Stimulated activated CD4-positive, alpha-beta T cell treated with anti-CD3 and anti-CD28 coated beads, Interleukin-2, amount 100 ng/mL, for 48 hours (primary cell): ENCODE data around the gene DPEP2.
A peak's percentile ranks its signal among the peaks of the same experiment; 100 is the strongest.
"Not testable (repeated sequence)": the region's sequence is repeated elsewhere in the genome, so short reads cannot be mapped to it uniquely, and the experiment has no call there.

Experiments
- DNase-seq, 2 donors: peaks; one replicate each; pipeline ENCODE4 v3.0.0-alpha.2; 2020

The DPEP2 gene

DNA sequence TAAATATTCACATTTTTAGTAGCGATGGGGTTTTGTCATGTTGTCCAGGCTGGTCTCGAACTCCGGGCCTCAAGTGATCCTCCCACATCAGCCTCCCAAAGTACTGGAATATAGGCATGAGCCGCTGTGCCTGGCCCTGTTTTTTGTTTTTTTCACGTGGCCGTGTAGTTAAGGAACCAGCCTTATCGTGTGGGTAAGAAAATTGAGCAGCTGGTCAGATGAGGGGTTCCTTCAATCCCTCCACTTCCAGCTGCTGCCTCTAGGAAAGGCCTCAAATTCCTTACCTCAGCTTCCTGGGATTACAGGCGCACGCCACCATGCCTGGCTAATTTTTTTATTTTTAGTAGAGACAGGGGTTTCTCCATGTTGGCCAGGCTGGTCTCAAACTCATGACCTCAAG lies 5.9 kb upstream of the DPEP2 start:
- DNase-seq: no peak

DNA sequence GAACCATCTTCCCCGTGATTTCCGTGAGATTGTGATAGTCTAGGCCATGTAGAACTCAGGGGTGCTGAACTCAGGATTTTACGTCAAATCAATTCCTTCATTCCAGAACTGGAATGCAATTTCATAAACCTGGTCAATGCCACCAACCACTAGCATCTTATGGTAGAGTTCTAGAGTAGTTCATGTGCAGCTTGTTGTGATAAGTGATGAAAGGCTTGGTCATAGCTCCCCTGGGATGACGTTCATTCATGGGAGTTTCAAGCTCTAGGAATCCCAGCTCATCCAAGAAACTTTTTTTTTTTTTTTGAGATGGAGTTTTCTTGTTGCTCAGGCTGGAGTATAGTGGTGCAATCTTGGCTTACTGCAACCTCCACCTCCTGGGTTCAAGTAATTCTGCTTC lies 3.7 kb upstream of the DPEP2 start:
- no peak for DNase-seq

DNA sequence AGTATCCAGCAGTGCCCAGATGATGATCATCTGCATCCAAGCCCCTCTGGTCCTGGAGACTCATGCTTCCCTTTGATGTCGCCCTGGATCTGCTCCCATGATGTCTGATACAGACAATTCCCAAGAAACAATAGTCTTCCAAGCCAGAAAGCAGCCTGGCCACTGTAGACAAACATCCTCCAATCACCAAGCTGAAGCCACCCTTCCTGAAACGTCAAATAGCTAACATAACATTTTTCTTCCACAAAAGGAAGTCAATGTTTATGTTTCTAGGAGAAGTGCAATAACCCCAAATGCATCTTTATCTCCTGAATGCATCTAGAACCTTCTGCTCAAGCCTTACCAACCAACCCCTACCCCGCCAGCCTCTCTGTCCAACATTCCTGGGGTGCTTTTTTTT lies 1.2 kb upstream of the DPEP2 start:
- DNase-seq: no peak

DNA sequence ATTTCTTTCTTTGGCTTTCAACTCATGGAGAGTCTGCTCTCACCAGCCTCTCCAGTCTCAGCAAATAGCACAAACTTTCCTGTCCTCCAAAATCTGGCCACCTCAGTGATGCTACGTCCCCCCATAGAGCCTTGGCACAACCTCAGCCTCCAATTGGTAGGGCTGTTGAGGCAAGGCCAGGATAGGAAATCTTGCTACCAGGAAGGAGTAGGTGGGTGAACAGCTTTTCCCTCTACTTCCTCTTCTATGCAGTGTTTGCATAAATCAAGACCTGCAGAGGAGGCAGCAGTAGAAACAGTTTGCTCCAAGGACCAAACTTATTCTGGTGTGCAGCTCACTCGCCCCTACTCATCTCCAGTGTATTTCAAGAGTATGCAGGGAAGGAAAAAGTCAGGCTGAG lies 701 bp upstream of the DPEP2 start:
- DNase-seq: no peak

DNA sequence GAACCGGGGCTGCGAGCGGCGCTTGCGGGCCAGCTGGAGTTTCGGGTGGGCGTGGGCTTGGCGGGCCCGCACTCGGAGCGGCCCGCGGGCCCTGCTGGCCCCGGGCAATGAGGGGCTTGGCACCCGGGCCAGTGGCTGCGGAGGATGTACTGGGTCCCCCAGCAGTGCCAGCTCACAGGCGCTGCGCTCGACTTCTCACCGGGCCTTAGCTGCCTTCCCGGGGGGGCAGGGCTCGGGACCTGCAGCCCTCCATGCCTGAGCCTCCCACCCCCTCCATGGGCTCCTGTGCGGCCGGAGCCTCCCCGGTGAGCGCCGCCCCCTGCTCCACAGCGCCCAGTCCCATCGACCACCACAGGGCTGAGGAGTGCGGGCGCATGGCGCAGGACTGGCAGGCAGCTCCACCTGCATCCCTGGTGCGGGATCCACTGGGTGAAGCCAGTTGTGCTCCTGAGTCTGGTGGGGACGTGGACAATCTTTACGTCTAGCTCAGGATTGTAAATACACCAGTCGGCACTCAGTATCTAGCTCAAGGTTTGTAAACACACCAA lies 979 bp downstream of the DPEP2 start:
- not testable (repeated sequence) for DNase-seq

DNA sequence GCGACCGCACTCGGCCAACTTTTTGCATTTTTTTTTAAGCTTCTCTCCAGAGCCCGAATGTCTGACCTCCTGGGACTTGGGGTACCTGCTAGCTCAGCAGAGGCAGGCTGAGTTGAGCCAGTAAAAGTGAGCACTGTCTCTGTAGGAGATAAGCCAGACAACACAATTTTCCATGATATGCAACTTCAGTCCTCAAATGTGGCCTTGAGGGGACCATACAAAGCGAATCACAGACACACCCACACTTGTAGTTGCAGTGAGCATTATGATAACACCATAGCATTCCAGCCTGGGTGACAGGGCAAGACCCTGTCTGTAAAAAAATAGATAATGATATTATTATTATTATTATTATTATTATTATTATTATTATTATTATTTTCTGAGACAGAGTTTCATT lies 2.6 kb downstream of the DPEP2 start:
- DNase-seq: no peak

DNA sequence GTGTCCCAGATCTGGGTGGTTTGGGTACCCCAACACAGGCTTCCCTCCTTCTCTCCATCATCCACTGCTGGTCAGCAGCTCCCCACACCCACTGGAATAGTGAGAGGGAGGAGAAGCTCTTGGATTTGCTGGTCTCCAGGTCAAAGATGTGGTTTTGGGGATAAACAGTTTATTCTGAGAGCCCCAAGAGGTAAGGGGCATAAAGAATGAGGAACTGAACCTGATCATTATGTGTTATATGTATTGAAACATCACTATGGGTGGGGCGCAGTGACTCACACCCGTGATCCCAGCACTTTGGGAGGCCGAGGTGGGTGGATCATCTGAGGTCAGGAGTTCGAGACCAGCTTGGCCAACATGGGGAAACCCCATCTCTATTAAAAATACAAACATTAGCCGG lies 3.9 kb downstream of the DPEP2 start:
- DNase-seq: no peak

DNA sequence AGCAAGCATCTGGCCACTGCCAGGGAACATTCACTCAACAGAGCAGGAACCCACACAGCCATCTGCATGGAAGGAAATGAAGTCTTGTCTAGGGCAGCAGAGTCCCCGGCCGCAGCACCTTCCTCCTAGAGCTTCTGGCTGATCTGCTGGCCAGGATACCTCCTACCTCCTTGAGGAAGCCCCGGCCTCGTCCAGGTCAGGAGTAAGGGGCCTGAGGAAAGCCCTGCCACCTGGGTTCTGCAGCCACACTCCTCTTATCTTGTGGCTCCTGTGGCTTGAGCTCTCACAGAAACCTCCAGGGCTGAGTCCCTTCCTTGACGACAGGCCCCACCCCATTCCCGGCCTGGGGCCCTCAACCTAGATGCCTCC lies 5.3 kb downstream of the DPEP2 start:
- not testable (repeated sequence) for DNase-seq

DNA sequence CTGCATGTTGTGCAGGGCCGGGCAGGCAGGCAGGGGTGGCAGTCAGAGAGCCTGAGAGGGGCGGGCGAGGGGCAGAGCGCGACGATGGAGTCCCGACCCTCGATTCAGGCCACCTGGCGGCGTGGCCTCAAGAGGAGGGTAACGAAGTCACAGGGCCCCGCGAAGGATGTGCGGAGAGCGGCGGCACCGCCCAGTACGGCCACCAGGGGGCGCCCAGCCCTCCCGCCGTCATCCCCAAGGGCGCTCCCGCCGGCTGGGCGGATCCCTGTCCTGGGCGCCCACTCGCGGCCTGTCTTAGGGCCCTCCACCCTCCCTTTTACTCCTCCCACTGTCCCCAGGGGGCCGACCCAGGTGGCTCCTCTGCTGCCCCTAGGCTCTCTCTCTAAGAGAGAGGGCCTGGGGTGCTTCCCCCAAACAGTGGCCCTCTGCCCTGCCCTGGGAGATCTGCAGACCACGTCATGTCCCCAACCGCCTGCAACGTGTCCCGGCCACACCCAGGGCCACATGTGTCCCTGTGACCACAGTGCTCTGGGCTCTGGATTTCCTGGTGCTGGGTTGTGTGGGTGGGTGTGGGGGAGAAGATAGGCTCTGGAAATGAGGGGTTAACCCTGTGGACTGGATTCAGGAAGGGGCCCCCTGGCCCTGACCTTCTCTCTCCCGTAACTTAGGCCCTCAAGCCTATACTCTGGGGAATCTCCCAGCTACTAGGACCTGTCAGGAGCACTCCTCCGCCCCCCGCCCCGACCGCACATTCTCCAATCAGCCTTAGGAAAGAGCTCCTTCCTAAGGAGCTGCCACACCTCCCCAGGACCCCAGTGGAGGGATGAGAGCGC lies 5.9 kb downstream of the DPEP2 start:
- DNase-seq: peak; percentile 75 to 88

DNA sequence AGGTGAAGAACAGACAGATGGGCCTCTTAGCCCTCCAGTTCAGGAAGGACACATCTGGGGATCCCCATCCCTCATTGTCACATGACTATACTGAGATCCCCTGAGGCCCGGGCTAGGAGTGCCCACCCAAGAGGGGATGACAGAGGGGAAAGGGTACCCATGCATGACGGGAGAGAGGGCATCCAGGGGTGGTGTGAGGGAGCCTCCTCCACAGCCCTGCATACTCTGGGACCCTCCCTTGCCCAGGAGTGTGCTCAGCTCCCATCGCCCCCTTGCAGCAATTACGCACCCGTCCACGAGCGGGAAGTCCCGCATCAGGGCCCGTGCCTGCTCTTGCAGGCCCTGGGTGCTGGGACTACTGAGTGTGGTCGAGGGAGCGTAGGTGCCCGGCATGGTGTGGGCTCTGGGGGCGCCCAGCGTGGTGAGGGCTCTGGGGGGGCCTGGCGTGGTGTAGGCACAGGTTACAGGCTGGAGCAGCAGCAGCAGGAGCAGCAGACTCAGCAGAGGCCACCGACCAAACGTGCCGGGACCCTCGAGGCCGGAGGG lies 6.5 kb downstream of the DPEP2 start:
- DNase-seq: no peak

DNA sequence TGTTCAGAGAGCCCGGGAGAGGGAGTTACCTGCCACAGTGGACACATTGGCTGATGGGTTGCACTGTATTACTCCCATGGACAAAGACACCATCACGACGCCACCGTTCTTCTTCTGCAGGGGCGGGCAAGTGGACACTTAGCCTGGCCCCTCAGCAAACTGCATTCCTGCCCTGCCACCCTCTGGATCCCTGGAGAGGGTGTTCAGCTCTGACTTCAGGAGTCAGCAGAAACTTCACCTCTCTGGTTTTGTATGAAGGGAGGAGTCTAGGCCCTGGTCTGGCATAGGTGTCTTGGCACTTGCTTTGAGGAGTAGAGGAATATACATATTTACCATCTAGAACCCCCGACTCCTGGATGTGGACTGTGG lies 9.3 kb downstream of the DPEP2 start:
- DNase-seq: no peak

DNA sequence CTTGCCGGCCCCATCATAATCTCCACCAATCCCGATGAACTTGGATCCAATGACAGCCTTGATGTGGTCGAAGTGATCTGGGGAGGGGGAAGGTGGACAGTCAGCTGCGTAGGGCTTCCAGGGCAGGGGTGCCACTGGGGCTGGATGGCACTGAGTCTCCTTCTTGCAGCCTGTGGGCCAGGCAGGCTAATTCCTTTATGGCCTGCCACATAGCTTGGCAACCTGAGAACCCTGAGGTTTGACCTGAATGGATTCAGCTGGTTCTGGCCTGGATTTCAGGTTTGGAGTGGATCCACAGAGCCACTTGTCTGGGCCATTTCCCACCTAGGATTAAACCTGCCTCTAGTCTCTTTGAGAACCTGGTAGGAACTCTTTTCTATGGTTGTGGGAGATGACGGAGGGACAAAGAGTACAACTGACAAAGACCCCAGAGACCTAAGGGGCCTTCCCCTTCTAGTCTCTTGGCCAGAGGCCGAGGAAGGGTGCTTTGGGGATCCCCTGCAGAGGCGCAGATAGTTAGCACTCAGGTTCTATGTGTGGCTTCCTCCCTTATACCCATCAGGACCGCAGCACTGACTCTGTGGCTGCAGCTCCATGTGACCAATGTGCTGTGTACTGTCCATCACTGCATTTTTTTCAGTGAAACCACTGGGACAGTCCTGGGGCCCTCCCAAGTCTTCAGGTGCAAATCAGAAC lies 9.8 kb downstream of the DPEP2 start:
- no peak for DNase-seq

DNA sequence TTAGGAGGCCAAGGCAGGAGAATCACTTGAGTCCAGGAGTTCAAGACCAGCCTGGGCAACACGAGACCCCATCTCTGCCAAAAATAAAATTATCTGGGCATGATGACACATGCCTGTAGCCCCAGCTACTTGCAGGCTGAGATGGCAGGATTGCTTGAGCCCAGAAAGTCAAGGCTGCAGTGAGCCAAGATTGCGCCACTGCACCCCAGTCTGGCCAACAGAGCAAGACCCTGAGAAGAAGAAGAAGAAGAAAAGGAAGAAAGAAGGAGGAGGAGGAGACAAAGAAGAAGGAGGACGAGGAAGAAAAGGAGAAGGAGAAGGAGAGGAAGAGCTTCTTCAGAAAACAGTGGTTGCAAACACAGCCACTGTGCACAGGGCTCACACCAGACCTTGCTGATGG lies 10.6 kb downstream of the DPEP2 start:
- no peak for DNase-seq

DNA sequence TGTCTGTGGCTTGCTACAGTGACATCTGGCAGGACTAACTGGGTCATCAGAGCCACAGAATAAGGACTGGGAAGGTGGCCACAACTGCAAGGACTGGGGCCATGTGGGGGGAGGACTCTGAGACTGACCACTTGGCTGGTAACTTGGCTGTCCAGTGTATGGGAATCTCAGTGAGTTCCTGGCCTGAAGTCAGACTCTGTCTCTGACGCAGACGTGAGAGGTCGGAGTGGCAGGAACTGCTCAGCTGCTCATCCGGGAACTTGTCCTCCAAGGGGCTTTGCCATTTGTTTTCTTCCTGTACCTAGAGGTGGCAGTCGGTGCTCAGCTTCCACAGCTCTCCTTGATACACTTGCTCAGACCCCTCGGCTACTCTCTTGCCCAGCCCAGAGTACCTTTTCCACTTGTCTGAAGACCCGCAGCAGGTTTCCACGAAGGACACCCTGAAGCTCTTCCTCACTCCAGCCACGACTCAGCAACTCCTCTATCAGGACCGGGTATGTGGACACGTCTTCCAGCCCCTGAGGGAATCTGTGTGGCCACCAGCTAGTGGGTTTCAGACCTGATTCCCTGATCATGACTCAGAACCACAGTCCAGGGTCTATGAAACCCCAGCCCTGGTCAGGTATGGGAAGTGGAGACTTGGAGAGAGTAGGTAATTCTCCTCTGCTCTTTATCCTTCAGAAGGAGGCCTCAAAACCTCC lies 11.7 kb downstream of the DPEP2 start:
- no peak for DNase-seq

DNA sequence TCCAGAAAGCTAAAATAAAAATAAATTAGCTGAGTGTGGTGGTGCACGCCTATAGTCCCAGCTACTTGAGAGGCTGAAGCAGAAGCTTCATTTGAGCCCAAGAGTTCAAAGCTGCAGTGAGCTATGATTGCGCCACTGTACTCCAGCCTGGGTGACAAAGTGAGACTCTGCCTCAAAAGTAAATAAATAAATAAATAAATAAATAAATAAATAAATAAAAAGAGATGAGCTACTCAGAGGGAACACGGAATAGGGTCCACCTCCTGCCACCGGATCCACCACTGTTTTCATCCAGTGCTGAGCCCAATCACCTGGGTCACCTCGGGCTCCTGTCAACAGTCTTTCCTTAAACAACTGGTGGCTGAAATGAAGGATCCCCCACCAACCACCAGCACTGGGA lies 12.3 kb downstream of the DPEP2 start:
- no peak for DNase-seq

DNA sequence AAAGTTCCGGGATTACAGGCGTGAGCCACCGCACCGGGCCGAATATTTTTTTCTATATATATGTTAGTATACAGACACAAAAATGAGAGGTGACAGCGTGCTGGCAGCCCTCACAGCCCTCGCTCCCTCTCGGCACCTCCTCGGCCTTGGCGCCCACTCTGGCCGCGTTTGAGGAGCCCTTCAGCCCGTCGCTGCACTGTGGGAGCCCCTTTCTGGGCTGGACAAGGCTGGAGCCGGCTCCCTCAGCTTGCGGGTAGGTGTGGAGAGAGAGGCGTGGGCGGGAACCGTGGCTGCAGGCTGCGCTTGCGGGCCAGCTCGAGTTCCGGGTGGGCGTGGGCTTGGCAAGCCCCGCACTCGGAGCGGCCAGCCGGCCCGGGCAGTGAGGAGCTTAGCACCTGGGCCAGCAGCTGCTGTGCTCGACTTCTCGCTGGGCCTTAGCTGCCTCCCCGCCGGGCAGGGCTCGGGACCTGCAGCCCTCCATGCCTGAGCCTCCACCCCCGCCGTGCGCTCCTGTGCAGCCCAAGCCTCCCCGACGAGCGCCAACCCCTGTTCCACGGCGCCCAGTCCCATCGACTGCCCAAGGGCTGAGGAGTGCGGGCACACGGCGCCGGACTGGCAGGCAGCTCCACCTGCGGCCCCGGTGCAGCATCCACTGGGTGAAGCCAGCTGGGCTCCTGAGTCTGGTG lies 17.1 kb downstream of the DPEP2 start:
- DNase-seq: no peak

DNA sequence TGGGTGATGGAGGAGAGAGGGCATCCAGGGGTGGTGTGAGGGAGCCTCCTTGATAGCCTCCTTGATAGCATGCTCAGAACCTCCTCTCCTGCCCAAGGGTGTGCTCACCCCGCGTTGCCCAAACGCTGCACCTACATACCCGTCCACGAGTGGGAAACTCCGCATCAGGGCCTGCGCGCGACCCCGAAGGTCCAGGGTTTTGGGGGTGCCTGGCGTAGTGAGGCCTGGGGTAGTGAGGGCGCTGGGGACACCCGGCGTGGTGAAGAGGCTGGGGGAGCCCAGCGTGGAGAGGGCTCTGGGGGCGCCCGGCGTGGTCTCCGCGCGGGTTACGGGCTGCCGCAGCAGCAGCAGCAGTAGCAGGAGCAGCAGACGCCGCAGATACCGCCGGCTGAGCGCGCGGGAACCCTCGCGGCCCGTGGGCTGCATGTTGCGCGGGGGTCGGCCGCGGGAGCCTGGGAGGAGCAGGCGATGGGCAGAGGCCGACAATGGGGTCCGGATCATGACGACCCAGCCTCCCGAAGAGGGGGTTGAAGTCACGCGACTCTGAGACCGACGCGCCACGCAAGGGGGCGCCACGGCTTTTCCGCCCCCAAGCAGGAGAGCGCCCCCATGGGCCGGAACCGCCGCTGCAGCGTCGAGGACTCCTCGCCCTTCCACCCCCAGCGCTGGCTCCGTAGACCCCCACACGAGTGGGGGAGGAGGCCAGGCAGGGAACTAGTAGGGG lies 19.2 kb downstream of the DPEP2 start, which contains the start of gene DPEP3:
DPEP3 (minus strand) TSS at position 545 of the 724 bp plus-strand sequence; CDS start at position 426, 119 bp downstream.
- no peak for DNase-seq

DNA sequence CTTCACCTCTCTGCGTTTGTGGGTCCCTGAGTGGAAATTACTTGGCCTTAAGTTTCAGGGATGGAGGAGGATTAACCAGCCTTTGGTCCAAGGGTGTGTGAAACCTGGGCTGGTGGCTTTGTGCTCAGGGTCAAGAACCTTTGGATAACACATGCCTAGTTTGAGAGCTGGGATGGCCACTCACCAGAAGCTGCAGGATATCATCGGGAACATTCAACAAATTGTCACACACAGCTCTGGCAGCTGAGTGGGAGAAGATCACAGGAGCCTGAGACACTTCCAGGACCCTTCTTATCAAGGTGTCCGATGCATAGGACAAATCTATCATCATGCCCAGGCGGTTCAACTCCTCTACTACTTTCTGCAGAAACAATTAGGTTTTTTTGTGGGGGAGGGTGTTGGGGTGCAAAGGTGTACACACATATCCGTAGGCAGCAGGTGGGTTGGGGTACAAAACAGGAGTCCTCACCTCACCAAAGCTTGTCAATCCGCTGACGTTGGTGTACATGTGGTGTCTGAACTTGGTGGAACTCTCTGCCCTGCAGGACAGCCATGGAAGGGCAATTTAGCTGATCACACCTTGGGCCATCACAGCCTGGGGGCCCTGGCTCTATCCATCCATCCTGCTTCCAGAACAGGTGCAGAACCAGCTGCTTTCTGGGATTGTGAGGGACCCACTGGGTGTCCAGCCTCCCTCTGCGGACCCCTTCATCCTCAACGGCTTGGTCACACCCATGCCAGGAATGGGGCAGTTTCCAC lies 21.6 kb downstream of the DPEP2 start:
- no peak for DNase-seq

DNA sequence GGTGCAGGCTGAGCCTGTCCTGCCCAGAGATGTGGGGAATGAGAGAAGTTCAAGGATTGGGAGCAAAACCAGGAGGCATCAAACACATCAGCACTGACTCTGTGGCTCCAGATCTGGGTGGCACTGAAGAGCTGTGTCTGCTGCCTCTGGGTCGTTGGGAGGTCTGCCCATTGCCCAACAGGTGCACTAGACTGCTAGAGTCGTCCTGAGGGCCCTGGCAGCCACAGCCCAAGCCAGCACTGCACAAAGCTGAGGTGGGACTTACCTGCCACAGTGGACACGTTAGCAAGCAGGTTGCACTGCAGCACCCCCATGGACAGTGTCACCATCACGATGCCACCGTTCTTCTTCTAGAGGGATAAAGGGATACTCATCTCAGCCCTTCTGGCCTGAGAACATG lies 22.3 kb downstream of the DPEP2 start:
- DNase-seq: no peak

DNA sequence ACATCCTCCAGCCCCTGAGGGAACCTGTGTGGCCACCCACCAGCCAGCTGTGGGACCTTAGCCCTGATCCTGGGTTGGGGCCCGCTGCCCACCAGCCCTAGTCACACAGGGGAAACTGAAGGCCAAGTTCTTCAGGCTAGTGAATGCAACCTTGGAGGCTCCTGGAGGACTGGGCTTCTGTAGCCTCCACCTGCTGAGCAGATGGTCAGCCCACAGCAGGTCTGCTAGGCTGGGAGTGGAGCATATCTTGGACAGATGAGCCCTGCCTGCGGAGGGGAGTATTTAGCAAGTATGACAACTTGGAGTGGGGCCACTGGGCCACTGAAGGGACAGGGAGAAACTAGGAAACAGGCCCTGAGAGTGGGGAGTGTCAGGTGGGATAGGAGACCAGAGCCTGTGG lies 23.1 kb downstream of the DPEP2 start:
- DNase-seq: no peak
